ENCODE results near the gene CTU1.

Gene CTU1

DNA sequence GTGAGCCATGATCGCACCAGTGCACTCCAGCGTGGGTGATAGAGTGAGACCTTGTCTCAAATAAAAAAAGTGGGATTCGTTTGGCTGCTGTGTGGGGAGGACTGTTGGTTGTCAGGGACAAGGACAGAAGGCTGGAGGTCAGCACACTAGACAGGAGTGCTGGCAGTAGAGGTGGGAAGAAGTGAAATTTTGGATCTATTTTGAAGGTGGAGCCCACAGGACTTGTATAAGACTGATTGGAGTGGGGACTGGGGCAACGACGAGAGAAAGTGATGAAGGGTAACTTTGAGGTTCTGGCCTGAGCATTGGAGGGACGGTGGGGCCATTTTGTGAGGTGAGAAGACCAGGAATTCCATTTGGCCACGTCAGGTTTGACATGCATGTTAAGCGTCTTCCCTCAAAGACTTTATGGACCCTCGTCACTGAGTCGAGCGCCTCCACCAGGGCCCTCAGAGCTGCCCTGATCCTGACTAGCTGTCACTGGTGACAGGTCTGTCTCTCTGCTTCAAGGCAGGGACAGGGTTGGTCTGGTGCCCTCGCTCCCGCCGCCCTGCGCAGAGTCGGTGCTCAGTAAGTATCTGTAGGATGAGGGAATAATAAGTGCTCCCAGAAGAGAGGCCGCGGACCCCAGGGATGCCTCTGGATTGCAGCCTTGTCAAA is 673 bp downstream of the CTU1 start:
- DNase-seq: peak in 4 of 51 donors; percentile 21 to 46 (median 34)

DNA sequence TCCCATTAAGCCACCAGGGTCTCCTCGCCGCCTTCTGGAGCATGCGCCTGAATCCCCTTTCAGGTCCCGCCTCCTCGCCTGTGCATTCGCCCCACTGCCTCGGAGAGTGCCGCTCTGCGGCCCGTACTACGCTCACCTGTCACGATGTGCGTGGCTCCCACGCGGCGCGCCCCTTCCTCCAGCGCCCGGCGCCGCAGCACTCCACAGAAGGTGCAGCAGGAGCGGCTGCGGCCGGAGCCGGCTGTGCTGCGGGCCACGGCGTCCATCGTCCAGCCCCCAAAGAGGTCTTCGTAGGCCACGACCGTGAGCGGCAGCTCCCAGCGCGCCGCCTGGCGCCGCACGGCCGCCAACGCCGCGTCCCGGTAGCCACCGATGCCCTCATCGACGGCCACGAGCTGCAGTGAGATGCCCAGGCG is 4.3 kb downstream of the CTU1 start:
- no peak for DNase-seq

DNA sequence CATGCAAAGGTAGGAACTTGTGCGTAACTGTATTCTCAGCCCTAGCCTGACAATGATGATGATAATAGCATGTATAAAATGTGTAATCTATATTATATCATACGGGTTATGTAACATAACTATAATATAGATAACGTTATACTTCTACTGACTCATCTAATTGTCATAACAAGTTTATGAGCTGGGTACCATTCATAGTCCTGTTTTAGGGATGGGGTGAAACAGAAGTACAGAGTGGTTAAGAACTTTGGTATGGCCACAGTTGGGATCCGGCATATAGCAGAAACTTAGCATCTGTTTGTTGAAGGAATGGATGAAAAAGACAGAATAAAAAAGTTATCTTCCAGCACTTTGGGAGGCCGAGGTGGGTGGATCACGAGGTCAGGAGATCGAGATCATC is 5.2 kb downstream of the CTU1 start:
- no peak for DNase-seq

DNA sequence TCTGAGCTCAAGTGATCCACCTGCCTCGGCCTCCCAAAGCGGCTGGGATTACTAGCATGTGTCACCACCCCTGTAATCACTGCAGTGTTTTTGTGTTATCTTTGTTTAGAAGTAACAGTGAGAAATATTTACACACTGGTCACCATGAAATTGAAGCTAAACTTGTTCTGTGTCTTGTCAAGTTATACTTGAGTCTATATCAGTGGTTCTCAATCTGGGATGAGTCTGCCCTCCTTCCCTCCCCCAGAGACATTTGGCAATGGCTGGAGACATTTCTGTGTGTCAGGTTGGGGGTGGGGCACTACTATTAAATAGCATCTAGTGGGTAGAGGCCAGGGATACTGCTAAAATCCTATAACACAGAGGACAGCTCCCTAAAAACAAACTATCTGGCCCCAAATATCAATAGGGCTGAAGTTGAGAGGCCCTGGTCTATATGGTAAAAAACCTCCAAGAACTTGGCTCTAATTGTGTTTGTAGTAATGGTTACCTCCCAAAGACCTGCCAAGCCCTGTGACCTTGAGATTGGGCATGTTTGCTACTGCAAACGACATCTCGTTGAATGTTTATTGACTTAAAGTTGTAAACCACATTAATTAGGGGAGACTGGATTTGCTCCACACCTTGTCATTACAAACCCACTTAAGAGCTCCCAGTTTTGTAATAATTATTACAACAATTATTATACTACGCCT is 6.9 kb downstream of the CTU1 start:
- no peak for DNase-seq

DNA sequence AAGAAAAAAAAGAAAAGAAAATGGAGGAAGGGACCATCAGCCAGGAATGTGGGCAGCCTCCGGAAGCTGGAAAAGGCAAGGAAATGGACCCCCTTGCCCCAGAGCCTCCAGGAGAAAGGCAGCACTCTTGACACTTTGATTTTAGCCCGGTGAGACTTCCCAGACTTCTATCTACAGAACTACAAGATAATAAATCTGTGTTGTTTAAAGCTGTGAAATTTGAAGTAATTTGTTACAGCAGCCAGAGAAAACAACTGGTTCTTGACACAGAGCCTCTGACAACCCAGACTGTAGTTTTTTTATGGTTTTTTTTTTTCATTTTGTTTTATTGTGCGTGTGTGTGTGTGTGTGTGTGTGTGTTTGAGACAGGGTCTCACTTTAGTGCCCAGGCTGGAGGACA is 7.6 kb downstream of the CTU1 start:
- no peak for DNase-seq

DNA sequence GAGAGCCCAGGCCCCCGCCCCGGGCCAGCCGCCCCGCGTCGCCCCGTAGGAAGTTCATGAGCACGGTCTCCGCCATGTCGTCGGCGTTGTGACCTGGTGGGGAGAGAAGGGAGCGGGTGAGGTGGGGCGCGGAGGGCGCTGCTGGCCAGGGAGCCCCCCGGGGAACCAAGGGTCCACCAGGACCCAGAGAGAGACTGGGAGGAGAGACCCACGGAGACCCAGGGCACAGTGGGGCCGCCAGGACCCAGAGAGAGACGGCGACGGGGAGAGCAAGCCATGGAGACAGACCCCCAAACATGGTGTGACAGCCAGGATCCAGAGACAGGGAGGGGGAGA is 9.2 kb downstream of the CTU1 start:
- no peak for DNase-seq

DNA sequence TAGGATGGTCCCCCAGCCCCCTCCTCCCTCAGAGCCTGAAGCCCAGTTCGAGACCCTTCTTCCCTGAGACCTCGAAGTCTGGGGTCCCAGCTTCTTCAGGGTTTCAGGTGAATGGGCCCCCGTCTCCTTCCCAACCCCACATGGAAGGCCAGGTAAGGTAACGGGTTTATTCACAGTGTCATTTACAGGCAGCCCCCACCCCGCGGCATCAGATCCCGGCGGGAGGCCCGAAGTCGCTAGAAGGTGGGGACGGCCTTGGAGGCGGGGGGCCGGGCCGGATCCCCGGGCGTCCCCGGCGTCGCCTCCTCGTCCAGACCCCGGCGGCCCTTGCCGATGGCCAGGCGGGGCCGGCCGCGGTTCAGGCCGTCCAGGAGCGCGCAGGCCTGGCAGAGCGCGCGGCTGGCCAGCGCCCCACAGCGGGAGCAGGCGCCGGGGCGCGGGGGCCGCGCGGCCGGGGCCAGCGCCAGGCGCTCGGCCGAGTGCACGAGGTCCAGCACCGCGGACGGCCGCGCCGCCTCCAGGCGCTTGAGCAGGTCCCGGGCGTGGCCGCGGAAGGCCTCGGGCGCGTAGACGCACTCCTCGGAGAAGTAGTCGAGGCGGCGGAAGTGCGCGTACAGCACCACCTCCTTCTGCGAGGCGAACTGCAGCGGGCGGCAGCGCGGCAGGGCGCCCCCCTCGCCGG is 9.7 kb downstream of the CTU1 start:
- DNase-seq: no peak

DNA sequence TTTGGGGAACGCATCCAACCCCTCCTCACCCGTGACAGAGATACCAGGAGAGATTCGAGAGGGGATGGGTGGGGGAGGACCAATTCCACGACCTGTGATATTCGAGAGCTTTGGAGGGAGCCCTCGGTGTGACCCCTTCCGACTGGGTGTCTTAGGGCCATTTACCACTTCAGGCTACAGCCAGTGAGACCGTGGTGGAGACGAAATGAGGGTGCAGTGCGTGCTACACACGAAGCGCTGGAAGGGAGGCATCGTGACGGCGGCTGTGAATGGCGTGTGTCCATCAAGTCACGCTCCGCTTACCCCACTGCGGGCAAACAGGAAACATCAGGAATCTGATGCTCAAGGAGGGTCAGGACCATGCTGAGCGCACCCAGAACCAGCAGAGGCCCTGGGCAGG is 10.4 kb downstream of the CTU1 start:
- no peak for DNase-seq

DNA sequence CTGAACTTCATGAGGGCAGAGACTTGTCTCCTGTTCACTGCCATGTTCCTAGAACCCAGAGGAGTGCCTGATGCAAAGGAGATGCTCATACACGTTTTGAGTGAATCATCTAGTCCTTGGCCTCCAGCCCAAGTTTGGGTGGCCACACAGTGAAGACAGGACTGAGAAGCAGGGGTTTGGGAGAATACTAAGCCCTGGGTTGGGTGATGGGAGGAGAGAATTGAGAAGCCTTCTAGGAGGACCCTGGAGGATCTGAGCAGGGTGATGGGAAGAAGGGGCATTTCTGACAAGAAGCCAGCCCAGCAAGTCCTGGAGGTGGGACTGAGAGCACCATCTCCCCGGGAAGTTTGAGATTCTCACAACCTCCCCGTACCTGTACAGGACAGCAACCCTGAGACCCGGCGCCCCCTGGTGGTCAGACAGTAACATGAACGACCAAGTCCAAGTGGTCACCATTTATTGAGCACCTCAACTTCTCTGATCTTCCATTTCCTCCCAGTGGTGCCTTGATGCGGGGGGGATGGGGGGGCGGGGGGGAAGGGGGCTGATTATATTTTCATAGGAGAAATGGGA is 11.0 kb downstream of the CTU1 start:
- DNase-seq: peak in 36 of 51 donors; percentile 3 to 70 (median 21)

DNA sequence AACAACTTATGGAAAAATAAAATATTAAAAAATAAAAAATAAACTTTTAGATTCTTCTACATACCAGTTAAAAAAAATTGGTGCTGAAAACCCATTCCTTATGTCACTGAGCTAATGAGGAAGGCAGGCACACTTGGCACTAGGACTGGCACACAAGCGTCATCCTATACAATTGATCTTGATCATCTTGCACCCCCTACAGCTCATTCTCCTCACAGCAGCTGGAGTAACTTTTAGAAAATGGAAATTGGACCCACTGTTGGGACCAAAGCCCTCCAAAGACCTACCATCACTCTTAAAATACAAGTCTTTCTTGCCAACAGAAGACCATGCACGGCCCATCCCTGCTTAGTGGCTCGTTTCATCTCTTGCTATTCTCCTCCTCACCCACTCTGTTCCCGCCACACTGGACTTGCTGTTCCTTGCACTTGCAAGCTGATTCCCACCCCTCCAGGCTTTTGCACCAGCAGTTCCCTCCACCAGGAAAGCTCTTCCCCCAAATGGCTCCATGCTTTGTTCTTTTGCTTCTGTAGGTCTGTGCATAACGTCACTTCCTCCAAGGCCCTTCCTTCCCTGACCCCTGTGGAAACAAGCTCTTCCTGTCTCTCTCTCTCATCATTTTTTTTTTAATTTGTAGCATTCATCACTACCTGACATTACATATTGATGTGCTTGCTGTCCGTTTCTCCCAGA is 11.6 kb downstream of the CTU1 start:
- no peak for DNase-seq

DNA sequence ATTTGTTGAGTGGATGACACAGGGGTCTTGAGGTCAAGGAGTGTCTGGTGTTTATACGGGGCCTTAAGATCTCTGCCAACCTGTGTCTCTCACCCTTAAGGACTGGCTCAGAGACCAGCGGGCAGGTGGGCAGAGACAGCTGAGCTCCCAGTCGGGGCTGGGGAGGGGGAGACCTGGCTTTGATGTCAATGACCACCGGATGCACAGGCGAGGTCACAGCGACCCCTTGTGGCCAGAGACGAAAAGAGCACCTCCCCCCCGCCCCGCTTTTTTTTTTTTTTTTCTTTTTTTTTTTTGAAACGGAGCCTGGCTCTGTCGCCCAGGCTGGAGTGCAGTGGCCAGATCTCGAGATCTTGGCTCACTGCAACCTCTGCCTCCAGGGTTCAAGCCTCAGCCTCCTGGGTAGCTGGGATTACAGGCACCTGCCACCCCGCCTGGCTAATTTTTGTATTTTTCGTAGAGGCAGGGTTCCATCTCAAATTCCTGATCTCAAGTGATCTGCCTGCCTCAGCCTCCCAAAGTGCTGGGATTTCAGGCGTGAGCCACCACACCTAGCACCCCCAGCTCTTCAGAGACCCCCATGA is 13.4 kb downstream of the CTU1 start:
- DNase-seq: peak in 8 of 51 donors; percentile 2 to 29 (median 6)

DNA sequence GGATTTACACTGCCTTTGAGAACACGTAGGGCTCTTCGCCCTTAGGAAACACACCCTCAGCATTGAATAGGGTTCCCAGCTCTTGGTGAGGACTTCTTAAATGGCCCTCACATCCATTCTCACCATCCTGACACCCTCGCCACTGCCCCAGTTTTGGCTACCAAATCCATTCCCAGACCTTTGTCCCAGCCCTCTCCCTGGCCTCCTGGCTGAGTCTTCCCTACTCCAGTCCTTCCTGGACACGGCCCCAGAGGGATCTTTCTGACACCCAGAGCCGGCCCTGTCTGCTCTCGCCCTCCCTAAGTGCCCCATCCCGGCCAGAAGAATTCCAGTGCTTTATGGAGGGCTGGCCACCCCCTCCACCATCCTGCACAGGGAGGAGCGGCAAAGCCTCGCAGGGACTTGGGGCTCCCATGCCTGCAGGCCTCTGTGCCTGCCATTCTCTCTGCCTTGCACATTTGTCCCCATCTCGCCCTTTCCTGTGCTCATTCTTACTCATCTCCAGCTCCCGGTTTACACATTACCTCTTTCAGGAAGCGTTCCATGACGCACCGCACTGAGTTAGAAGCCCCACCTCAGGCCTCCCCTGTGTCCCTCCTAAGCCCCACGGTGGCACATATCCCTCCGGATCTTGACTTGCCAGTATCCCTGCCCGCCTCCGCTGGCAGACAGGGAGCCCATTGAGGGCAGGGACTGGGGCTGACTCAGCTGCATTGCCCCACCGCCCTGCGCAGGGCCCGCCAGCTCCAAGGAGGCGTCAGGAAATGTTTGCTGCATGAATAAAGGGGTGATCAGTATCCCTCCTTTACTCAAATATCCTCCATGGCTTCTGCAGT is 14.5 kb downstream of the CTU1 start:
- no peak for DNase-seq

DNA sequence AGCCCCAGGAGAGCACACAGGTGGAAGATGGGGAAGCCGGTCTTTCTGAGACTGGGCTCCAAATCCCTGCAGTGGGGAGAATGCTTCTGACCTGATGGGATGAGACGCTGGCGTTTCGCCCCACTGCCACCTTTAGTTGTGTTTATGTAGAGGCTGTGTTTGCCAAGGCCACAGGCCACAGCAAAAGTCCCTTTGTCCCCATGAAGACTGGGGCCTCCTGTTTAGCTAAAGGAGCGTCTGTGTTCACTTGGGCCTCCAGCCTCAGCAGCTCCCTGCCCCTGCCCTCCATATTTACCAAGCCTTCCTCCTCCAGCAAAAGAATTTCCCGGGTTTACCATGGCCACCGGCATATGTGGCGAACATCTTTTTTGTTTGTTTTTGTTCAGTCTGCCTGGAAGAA is 15.1 kb downstream of the CTU1 start:
- DNase-seq: peak in 3 of 51 donors; percentile 6 to 16 (median 7)

DNA sequence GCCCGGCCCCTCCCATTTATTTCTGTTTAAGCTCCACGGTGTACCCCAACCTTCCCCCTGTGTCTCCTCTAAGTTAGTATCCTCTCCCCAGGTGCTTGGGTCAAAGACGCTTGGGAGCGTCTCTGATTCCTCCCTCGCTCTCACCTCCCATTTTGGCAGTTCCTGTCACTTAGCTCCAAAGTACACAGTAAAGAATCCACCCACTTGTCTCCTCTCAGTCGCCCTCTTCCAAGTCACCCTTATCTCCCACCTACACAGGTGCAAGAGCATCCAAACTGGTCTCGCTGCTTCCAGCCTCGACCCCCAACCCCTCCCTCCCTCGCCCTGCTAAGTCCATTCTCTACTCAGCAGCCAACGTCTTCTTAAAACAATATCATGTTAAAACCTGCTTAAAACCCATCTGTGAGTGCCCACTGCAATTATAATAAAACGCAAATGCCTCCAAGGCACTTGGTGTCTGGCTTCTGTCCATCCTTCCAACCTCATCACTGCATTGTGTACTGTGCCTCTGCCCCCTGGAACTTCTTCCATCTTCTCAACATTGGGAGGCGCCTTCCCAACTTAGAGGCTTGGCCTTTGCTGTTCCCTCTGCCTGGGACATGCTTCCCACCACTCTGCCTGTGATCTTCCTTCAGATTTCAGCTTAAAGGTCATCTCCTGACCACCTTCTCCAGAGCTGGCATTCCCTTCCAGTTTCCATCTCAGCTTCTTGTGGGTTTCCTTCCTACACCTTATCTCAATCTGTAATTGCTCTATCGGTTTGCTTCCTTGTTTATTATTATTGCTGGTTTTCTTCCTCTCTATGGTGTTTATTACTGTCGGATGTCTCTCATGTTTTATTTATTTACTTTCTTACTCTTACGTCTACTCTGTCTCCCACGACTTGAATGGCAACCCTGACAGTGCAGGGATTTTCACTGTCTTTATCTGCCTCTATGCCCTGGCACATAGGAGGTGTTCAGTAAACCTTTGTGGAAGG is 16.0 kb downstream of the CTU1 start:
- DNase-seq: no peak

DNA sequence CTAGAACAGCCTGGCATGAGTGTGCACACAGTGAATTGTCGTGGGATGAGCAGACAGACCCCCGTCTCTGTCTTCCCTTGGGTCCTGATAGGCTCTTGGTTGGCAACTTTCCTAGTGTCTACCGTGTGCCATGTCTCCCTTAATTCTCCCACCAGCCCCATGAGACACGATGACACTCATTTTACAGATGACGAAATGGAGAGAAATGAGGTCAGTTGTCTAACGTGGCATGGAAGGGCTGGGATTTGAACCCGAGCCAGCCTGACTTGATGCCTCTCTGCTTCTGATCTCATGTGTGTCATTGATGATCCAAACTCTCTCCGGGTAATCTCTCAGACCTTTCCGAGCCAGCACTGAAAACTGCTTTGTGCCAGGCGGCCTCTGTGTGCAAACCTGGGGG is 17.1 kb downstream of the CTU1 start:
- DNase-seq: no peak

DNA sequence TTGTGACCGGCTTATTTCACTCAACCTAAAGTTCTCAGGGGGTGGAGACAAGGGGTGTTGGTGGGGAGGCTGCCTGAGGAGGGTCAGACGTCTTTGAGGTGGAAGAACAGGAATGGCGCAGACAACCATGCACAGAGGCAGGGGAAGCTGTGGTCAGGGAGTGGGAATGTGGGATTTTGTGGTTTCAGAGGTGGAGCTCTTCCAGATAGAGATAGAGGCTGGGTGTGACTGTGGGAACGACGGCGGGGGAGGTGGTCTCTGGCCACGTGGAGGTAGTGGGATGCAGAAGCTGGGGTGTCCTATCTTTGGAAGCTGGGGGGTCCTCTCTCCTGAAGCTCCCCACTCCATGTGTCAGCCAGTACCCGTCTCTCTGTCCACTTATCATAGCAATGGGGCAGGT is 17.7 kb downstream of the CTU1 start:
- no peak for DNase-seq

DNA sequence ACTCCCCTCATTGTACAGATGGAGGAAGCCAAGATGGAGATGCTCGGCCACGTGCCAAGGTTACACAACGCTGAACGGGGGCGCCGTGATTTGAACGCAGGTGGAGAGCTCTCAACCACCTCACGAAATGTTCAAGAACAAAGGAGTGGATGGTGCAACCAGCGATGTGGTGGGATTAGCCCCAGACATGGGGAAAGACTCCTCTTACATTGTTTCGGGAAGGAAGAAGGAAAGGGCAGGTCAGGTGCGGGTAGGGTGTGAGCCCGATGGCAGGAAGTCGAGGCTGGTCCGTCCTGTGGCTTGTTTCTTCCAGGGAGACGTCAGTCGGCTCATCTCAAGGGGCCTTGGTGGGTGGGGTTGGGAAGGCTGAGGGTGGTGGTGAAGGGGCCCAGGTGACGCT is 18.4 kb downstream of the CTU1 start:
- DNase-seq: no peak

DNA sequence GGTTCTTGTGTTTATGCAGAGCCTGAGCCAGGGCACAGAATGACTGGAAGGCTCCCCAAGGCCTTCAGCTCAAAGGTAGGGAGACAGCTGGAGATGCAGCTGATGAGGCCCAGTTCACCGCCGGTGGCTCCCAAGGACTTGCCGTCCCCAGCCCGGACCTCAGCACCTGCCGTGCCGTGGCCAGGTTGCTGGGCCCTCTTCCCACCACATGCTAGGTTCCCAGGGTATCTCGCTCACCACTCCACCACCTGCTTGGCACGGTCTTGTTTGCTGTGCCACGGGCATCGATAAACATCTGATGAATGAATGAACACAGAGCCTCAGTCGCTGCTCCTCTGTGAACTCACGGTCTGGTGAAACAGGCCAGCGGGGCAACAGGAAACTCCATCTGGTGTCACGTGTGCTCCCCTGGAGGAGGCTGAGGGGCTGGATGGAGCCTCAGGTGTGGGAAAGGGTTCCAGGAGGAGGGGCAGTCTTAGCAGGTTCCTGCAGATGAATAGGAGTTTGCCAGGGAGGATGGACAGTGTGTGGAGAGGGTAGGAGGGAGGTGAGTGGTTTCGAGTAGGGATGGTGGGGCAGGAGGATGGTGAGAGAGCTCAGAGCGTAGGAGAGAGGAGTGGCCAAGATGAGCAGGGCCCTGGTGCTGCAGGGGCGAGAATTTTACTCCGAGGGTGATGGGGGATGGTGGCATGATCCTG is 21.9 kb downstream of the CTU1 start:
- no peak for DNase-seq

DNA sequence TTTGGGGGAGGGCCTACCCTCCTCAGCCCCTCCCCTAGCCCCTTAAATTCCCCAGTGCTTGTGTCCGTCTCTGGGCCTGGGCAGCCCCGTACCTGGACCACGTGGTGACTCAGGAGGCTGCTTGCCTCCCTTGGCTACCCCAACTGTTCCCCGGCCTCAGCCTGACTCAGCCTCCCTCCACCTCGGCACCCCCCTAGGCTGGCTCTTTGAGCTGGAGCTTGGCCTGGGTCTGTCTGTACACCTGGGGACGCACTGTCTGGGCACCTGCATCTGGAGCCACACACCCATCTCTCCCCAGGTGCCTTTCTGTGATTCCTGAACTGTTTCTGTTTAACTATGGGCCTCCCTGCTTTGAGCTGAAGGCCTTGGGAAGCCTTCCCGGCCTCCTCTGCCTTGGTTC is 23.7 kb downstream of the CTU1 start:
- DNase-seq: no peak
